RWPE1 (cell line): ENCODE results near the gene ZBTB25.

Experiments
- CTCF ChIA-PET: fragments of 350-600 bp; sonication (Branson Sonifier 250); formaldehyde crosslinking; extraction: SDS; loops from one replicate; lab custom pipeline; 2021; lab: Yijun Ruan, JAX
- POLR2A ChIA-PET: fragments of 400-600 bp; formaldehyde crosslinking; extraction: SDS; loops from one replicate; lab custom pipeline; 2020; ENCODE audit warnings: antibody characterized with exemption; ENCODE audit not compliant: low non-redundant PET; lab: Yijun Ruan, JAX
- DNase-seq: peaks from one replicate; pipeline ENCODE4 v3.0.0; 2012; ENCODE audit warnings: low spot score
- H3K27ac ChIP-seq: fragments of 450-650 bp; 2 replicates; pipeline ENCODE4 v1.5.1; 2017
- CTCF ChIP-seq: fragments of 450-650 bp; conservative IDR thresholded peaks from 2 replicates; pipeline ENCODE4 v1.5.1; 2017; ENCODE audit warnings: low read depth, mild to moderate bottlenecking

Gene ZBTB25

DNA sequence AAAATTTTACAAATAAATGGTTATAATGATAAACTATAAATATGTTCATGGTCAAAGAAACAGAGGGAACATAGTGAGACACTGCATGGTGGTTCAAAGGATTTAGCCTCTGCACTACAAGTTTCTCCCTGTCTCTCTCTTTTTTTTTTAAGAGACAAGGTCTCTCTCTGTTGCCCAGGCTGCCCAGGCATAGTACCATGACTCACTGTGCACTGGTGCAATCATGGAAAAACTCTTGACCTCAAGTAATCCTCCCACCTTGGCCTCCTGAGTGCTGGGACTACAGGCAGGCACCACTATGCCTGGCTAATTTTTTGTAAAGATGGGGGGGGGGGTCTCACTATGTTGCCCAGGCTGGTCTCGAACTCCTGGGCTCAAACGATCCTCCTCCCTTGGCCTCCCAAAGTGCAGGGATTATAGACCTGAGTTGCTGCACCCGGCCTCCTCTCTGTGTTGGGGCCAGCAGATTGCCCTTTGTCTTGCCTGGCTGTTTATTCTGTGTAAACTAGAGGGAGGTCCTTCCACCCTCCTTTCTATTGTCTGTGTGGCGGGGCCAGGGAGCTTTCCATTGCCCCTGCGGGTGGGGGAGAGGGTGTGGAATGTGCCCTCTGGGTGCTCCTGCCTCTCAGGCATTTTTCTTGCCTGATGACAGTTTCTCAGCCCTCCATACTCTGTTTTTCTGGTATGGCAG, 93.4 kb downstream of the ZBTB25 start:
- ChIA-PET CTCF (no interaction called here), POLR2A (no interaction called here)
- TF ChIP-seq CTCF, result no peak
- DNase-seq, result no peak
- H3K27ac ChIP-seq, result peak overlapping the region; percentile 25

DNA sequence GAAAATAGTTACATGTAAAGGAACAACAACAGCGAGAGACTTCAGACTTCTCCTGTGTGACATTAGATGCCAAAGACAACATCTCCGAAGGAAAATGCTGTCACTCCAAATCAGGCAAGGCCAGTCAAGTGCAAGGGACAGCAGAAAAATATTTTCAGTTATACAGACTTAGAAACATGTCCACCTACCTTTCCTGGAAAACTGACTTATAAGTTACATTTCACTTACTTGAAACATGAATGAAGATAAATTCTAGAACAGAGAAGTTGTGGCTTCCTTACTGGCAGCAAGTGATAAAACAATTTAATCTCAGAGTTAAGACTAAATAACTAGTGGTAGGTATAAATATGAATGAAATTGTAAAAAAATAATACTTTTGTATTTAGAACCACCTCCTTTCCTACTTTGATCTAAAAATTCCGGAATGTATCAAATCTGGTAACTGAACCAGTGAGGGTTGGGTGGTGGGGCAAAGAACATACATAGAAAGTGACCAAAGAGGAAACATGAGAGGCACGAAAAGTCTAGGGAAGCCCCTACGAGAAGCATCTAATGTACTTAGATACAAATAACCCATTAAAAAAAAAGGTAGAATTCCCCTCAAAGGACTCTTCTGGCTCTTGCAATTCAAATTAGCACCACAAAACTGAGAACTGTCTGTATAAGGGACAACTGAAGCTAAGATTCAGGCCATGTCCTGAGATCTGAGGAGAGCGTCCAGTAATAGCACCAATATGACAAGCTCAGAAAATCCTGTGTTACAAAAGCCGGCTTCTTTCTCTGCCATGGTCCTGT, 94.3 kb downstream of the ZBTB25 start:
- no peak overlapping the region for H3K27ac ChIP-seq
- CTCF ChIA-PET, result no interaction called here
- TF ChIP-seq CTCF, result no peak
- DNase-seq, result no peak
- POLR2A ChIA-PET, result no interaction called here

DNA sequence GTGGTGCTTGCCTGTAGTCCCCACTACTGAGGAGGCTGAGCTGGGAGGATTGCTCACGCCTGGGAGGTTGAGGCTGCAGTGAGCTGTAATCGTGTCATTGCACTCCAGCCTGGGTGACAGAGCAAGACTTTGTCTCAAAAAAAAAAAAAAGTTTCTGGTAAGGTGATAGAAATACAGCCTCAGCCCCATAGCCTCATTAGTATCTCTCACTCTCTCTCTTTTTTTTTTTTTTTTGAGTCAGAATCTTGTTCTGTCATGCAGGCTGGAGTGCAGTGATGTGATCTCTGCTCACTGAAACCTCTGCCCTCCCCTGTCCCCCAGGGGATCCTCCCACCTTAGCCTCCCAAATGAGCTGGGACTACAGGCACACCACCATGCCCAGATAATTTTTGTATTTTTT, 96.3 kb downstream of the ZBTB25 start:
- no peak overlapping the region for H3K27ac ChIP-seq
- ChIA-PET CTCF (interaction anchor here (0.6 to 0.8 kb wide), 2 partner anchors 23 to 652 kb away, joined by 4 read pairs; no protein-coding TSS in a partner anchor), POLR2A (no interaction called here)
- no peak for TF ChIP-seq CTCF
- no peak for DNase-seq

- H3K27ac ChIP-seq, result no peak overlapping the region
- no peak for TF ChIP-seq CTCF
- POLR2A ChIA-PET, result no interaction called here
- no peak for DNase-seq
- CTCF ChIA-PET, result interaction anchor here (0.6 kb wide), 2 partner anchors 26 to 30 kb away, joined by 3 to 4 read pairs; no protein-coding TSS in a partner anchor
Measured at GRCh38 chr14:64405295-64405694, 98.3 kb downstream of the ZBTB25 start.

DNA sequence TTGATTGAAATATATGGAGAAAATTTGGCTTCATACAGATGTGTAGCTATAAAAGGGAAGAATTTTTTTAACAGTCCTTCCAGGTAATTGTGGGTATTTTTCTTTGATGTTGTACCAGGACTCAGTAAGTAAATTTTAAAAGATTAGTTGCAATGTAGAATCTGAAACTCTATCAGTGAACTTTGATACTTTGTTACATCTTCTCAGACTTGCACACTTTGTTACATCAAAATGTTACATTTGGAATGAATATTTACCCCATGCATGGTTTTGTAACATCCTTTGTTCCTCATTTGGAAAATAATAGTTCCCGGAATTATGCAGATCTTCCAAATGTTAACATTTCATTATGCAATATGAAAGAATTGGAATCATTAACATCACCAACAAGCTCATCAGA, 101.7 kb downstream of the ZBTB25 start:
- no peak for TF ChIP-seq CTCF
- no peak overlapping the region for H3K27ac ChIP-seq
- POLR2A ChIA-PET, result interaction anchor here (0.6 kb wide), 1 partner anchor 14 kb away, joined by 5 read pairs; the partner anchor contains the start of gene MTHFD1
- CTCF ChIA-PET, result no interaction called here
- no peak for DNase-seq

- ChIA-PET CTCF (interaction anchor here (0.5 to 0.7 kb wide), 4 partner anchors 11 to 795 kb away, joined by 3 to 5 read pairs (median 3); no protein-coding TSS in a partner anchor), POLR2A (no interaction called here)
- TF ChIP-seq CTCF, result no peak
- DNase-seq, result no peak
- H3K27ac ChIP-seq, result no peak overlapping the region
Measured at GRCh38 chr14:64400829-64401459, 102.7 kb downstream of the ZBTB25 start.
